ENCODE results near the gene RSRP1. TPM values are rescaled to one million over a fixed set of nuclear protein-coding genes. Genes with fewer than 3 reads are reported as not detected.

The RSRP1 gene
- total and polyA plus RNA-seq, 2 of the 13 experiments (the other 11 are each of a cell fraction or from before 2014, with no cell fraction given): 43.9 to 52.8 TPM

GRCh38 chr1:25239681-25240541 is 7.3 kb downstream of the RSRP1 start (continued):
- TF ChIP-seq ZNF235 (CRISPR knock-in tag; IDR thresholded peaks at IDR 0.05; ENCODE audit: borderline replicate concordance): no peak
- TF ChIP-seq HNF1B (CRISPR knock-in tag; IDR thresholded peaks at IDR 0.05): peak; percentile 32
- TF ChIP-seq ATF3 (CRISPR knock-in tag; IDR thresholded peaks at IDR 0.05): no peak; the same call in 1 of the 2 replicates
- peak; percentile 62; the same call in 1 of the 2 replicates for TF ChIP-seq KDM5B (CRISPR knock-in tag; IDR thresholded peaks at IDR 0.05; ENCODE audit: borderline replicate concordance)
- 0 out of 2 replicates have a peak, but pooled peaks have one; percentile 42 for TF ChIP-seq TGIF2 (CRISPR knock-in tag; IDR thresholded peaks at IDR 0.05)
- peak; percentile 16; the same call in 1 of the 2 replicates for TF ChIP-seq ESRRA (CRISPR knock-in tag; IDR thresholded peaks at IDR 0.05; ENCODE audit: low read depth)
- TF ChIP-seq PRDM4 (CRISPR knock-in tag; IDR thresholded peaks at IDR 0.05; ENCODE audit: borderline replicate concordance): no peak
- TF ChIP-seq NRL (CRISPR knock-in tag; IDR thresholded peaks at IDR 0.05; ENCODE audit: borderline replicate concordance): peak; percentile 91
- TF ChIP-seq ZNF775 (CRISPR knock-in tag; IDR thresholded peaks at IDR 0.05; ENCODE audit: borderline replicate concordance): no peak
- TF ChIP-seq ZSCAN21 (CRISPR knock-in tag; IDR thresholded peaks at IDR 0.05; ENCODE audit: borderline replicate concordance): peak; percentile 65; the same call in 1 of the 2 replicates
- TF ChIP-seq ZNF274 (CRISPR knock-in tag; IDR thresholded peaks at IDR 0.05): peak; percentile 59; the same call in 1 of the 2 replicates
- TF ChIP-seq HHEX (CRISPR knock-in tag; IDR thresholded peaks at IDR 0.05): no peak
- TF ChIP-seq YEATS2 (CRISPR knock-in tag; IDR thresholded peaks at IDR 0.05; ENCODE audit: borderline replicate concordance): peak; percentile 51; the same call in 1 of the 2 replicates
- peak; percentile 31; the same call in 1 of the 2 replicates for TF ChIP-seq ZNF280D (CRISPR knock-in tag; IDR thresholded peaks at IDR 0.05)
